GM18907 (cell line): ENCODE data around the gene CDC42BPB.
A peak's percentile ranks its signal among the peaks of the same experiment; 100 is the strongest.

Experiments
- ATAC-seq: cut with Tn5 transposase; IDR thresholded peaks from one replicate; pipeline ENCODE4 v1.9.1; 2021; ENCODE audit warnings: mild to moderate bottlenecking, moderate library complexity; ENCODE audit not compliant: unreplicated experiment

Gene CDC42BPB

GRCh38 chr14:102969901-102970300 is 87.4 kb downstream of the CDC42BPB start:
- no peak for ATAC-seq

- no peak for ATAC-seq
Observed at GRCh38 chr14:102969060-102969791, 88.1 kb downstream of the CDC42BPB start.

- no peak for ATAC-seq
Observed at GRCh38 chr14:102968306-102968705, 89.0 kb downstream of the CDC42BPB start.

- no peak for ATAC-seq
Observed at GRCh38 chr14:102967506-102967795, 89.9 kb downstream of the CDC42BPB start.

- no peak for ATAC-seq
Observed at GRCh38 chr14:102966681-102967505, 90.5 kb downstream of the CDC42BPB start.

GRCh38 chr14:102965971-102966655 is 91.2 kb downstream of the CDC42BPB start:
- no peak for ATAC-seq

GRCh38 chr14:102965282-102965681 is 92.1 kb downstream of the CDC42BPB start:
- ATAC-seq: no peak

- ATAC-seq: no peak
Observed at GRCh38 chr14:102964152-102964730, 93.1 kb downstream of the CDC42BPB start.

GRCh38 chr14:102962111-102962627 is 95.2 kb downstream of the CDC42BPB start:
- ATAC-seq: no peak

GRCh38 chr14:102958461-102958860 is 98.9 kb downstream of the CDC42BPB start:
- no peak for ATAC-seq

- ATAC-seq: no peak
Observed at GRCh38 chr14:102957222-102957621, 100.1 kb downstream of the CDC42BPB start.

- ATAC-seq: no peak
Observed at GRCh38 chr14:102955636-102956408, 101.5 kb downstream of the CDC42BPB start.

GRCh38 chr14:102954081-102954789 is 103.1 kb downstream of the CDC42BPB start:
- ATAC-seq: no peak

- ATAC-seq: no peak
Observed at GRCh38 chr14:102953100-102953499, 104.2 kb downstream of the CDC42BPB start.

- ATAC-seq: no peak
Observed at GRCh38 chr14:102952276-102952675, 105.1 kb downstream of the CDC42BPB start.

- ATAC-seq: no peak
Observed at GRCh38 chr14:102951799-102952198, 105.5 kb downstream of the CDC42BPB start.

GRCh38 chr14:102951034-102951433 is 106.3 kb downstream of the CDC42BPB start:
- ATAC-seq: no peak

GRCh38 chr14:102949801-102950451 is 107.4 kb downstream of the CDC42BPB start:
- no peak for ATAC-seq

GRCh38 chr14:102949062-102949800 is 108.1 kb downstream of the CDC42BPB start:
- peak; percentile 60 for ATAC-seq
